HFFc6 (cell line): Measurements from ENCODE around the gene PRPF19. TPM values are rescaled to one million over a fixed set of nuclear protein-coding genes. Genes with fewer than 3 reads are reported as not detected.
A peak's percentile ranks its signal among the peaks of the same experiment; 100 is the strongest.

ENCODE experiments used
- DNase-seq: peaks from one replicate; pipeline ENCODE4 v3.0.0-alpha.2; 2018
- H3K27ac Mint-ChIP-seq: 2 replicates; pipeline ENCODE4 v1.8.0; 2020; ENCODE audit warnings: mild to moderate bottlenecking, mixed read lengths
- H3K27me3 Mint-ChIP-seq: 2 replicates; pipeline ENCODE4 v1.8.0; 2021; ENCODE audit warnings: mild to moderate bottlenecking, moderate library complexity, mixed read lengths; ENCODE audit not compliant: insufficient read depth
- H3K36me3 Mint-ChIP-seq: 2 replicates; pipeline ENCODE4 v1.8.0; 2021; ENCODE audit warnings: low read depth, mixed read lengths
- H3K4me1 Mint-ChIP-seq: 2 replicates; pipeline ENCODE4 v1.8.0; 2020; ENCODE audit warnings: low read depth, mixed read lengths
- H3K4me3 Mint-ChIP-seq: 2 replicates; pipeline ENCODE4 v1.8.0; 2020; ENCODE audit warnings: mild to moderate bottlenecking, moderate library complexity, mixed read lengths
- H3K9me3 Mint-ChIP-seq: 2 replicates; pipeline ENCODE4 v1.8.0; 2020; ENCODE audit warnings: mild to moderate bottlenecking, mixed read lengths
- total RNA-seq, 6 experiments: library from RNA; stranded (reverse); fragmentation: NEBNext Ultra II Directional; extraction: Animal tissue kit (Norgen Biotek cat#: 25700); gene quantifications; 2 replicates in 1 of 6; 3 replicates in 5 of 6; pipeline ENCODE4 v1.2.3, GENCODE V29; 2021
- TF ChIP-seq, protein P1 (sequence below): fragments of 200-600 bp; sonication (generic); IDR thresholded peaks from 2 replicates; pipeline ENCODE4 v1.5.0; 2021; ENCODE audit warnings: antibody characterized with exemption, mild to moderate bottlenecking

Gene PRPF19
- total RNA-seq, 6 experiments from 2014 or later = 72.5 to 95.1 (median 89.4) TPM

DNA sequence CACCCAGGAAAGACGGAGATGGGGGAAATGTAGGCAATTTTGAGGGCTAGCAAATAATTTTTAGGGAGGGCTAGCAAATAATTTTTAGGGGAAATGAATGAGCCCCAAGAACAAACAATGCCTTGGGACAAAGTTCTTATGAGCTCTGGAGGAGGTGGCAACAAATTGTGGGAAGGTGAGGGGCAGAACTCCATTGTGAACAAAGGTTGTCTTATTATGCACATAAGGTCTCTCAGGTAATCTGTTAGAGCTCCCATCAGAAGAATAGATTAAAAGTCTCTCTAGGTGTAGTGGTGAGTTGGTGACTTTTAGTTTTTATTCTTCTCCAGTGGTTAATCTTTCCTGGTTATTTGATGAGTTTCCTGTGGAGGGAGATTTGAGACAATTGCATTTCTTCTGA is 2.4 kb upstream of the PRPF19 start:
- Mint-ChIP-seq H3K4me1 (peaks cover 40% of the 10 kb centered on the region), H3K4me3 (no peak overlapping the region), H3K27ac (no peak overlapping the region), H3K27me3 (peaks cover 13% of the 10 kb centered on the region), H3K36me3 (no peaks in the 10 kb centered on the region), H3K9me3 (no peaks in the 10 kb centered on the region)
- TF ChIP-seq, protein P1, sequence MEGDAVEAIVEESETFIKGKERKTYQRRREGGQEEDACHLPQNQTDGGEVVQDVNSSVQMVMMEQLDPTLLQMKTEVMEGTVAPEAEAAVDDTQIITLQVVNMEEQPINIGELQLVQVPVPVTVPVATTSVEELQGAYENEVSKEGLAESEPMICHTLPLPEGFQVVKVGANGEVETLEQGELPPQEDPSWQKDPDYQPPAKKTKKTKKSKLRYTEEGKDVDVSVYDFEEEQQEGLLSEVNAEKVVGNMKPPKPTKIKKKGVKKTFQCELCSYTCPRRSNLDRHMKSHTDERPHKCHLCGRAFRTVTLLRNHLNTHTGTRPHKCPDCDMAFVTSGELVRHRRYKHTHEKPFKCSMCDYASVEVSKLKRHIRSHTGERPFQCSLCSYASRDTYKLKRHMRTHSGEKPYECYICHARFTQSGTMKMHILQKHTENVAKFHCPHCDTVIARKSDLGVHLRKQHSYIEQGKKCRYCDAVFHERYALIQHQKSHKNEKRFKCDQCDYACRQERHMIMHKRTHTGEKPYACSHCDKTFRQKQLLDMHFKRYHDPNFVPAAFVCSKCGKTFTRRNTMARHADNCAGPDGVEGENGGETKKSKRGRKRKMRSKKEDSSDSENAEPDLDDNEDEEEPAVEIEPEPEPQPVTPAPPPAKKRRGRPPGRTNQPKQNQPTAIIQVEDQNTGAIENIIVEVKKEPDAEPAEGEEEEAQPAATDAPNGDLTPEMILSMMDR = no peak
- DNase-seq = no peak

DNA sequence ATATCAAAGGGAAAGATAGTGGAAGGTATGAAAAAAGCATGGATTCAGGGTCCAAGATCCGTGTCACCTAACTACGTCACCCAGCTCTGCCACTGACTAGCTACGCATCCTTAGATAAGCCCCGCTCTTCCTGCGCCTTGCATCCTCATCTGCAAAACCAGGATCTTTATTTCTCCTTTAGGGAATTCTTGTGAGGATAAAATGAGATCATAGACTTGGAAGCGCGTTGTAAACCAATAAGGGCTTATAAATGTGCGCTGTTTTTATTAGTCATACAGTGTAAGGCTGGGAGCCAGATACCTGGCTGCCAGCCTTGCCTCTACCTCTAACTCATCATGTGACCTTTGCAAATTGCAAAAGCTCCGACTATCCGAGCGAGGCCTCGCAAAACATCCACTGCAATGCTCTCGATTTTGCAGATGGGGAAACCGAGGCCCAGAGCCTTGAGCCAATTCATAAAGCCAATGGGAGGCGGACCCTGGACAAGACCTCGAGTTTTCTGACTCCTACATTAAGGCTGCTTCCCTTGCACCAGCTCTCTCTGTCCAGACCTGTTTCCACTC is 753 bp downstream of the PRPF19 start:
- H3K9me3 Mint-ChIP-seq = no peaks in the 10 kb centered on the region

DNA sequence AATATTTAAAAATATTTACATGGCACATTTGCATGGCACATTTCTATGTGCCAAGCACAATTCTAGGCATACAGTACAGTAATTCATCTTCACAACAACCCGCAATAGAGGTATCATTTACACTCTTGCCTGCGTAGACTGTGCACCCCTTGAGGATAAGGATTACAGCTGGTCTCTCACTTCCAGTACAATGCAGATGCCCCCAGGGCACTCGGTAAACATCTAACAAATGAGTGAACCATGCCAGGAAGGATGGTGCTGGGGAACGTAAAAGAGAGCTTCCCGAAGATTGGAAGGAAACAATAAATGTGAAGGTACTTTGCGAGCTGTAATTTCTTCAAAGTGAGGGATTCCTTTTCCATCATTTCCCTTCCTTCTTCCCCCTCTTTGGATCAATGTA is 1.3 kb downstream of the PRPF19 start:
- peaks cover 29% of the 10 kb centered on the region for H3K4me1 Mint-ChIP-seq
- H3K36me3 Mint-ChIP-seq = no peaks in the 10 kb centered on the region
- TF ChIP-seq, protein P1 = no peak
- DNase-seq = no peak
- H3K4me3 Mint-ChIP-seq = peak overlapping the region; percentile 91
- no peaks in the 10 kb centered on the region for H3K9me3 Mint-ChIP-seq
- H3K27me3 Mint-ChIP-seq = peaks cover 13% of the 10 kb centered on the region
- peak overlapping the region; percentile 90 for H3K27ac Mint-ChIP-seq

More for the DNA sequence above, 753 bp downstream of the PRPF19 start:
- peaks cover 29% of the 10 kb centered on the region for H3K4me1 Mint-ChIP-seq
- H3K36me3 Mint-ChIP-seq = no peaks in the 10 kb centered on the region
- peak overlapping the region; percentile 91 for H3K4me3 Mint-ChIP-seq
- H3K27ac Mint-ChIP-seq = peak overlapping the region; percentile 90
- TF ChIP-seq, protein P1 = no peak
- H3K27me3 Mint-ChIP-seq = peaks cover 13% of the 10 kb centered on the region
- peak; percentile 48 for DNase-seq

GRCh38 chr11:60902625-60903024 is 3.8 kb downstream of the PRPF19 start:
- DNase-seq = no peak
- no peak overlapping the region for H3K27ac Mint-ChIP-seq
- TF ChIP-seq, protein P1 = no peak
- H3K27me3 Mint-ChIP-seq = no peaks in the 10 kb centered on the region; the same call in 1 of the 2 replicates
- no peaks in the 10 kb centered on the region for H3K9me3 Mint-ChIP-seq
- peaks cover 3% of the 10 kb centered on the region for H3K36me3 Mint-ChIP-seq
- no peak overlapping the region for H3K4me3 Mint-ChIP-seq
- peaks cover 29% of the 10 kb centered on the region for H3K4me1 Mint-ChIP-seq

GRCh38 chr11:60900673-60901404 is 5.5 kb downstream of the PRPF19 start:
- Mint-ChIP-seq H3K9me3 (no peaks in the 10 kb centered on the region), H3K4me1 (peaks cover 19% of the 10 kb centered on the region), H3K27ac (no peak overlapping the region), H3K27me3 (no peaks in the 10 kb centered on the region), H3K4me3 (no peak overlapping the region), H3K36me3 (peaks cover 7% of the 10 kb centered on the region)
- TF ChIP-seq, protein P1 = no peak
- no peak for DNase-seq
